Measurements from ENCODE around the gene HOXB8.

HOXB8 gene

DNA sequence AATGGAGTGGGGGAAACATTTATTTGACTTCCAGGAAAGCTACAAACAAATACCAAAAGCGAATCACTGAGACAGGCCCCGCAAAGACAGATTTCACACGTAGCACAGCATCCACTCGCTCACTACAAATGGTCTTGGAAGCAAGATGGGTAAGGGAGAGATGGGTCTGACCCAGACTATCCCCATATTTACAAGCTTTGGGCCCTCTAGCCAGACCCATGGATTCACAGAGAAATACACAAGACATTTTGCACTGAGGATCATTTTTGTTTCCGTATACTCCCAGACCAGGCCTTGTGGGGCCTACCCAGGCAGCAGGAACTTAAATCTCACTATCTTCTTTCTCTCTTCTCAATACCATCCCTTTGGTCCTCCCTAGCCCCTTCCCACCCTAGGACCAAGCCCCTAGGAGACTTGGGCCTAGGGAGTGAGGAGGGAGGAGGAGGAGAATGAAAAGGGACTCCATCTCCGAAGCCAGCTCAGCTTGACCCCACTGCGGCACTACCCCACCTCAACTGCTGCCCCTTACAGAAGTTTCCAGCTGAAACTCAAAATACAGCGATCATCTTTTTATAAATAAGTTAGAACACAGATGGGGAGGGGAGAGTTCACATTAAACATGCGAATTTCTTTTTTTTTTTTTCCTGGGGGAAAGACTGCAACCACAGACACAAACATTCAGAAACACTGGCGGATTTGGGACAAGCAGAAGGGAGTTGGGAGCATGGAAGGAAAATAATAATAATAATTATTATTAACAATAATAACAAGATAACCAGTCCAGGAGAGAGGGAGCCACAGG is 23.6 kb downstream of the HOXB8 start:
- H3K9me3 ChIP-seq (ENCODE audit: low read length) = no peaks in the 10 kb centered on the region
- TF ChIP-seq EZH2 (IDR thresholded peaks at IDR 0.05; ENCODE audit: borderline replicate concordance, low read length) = no peak
- TF ChIP-seq, protein P1, sequence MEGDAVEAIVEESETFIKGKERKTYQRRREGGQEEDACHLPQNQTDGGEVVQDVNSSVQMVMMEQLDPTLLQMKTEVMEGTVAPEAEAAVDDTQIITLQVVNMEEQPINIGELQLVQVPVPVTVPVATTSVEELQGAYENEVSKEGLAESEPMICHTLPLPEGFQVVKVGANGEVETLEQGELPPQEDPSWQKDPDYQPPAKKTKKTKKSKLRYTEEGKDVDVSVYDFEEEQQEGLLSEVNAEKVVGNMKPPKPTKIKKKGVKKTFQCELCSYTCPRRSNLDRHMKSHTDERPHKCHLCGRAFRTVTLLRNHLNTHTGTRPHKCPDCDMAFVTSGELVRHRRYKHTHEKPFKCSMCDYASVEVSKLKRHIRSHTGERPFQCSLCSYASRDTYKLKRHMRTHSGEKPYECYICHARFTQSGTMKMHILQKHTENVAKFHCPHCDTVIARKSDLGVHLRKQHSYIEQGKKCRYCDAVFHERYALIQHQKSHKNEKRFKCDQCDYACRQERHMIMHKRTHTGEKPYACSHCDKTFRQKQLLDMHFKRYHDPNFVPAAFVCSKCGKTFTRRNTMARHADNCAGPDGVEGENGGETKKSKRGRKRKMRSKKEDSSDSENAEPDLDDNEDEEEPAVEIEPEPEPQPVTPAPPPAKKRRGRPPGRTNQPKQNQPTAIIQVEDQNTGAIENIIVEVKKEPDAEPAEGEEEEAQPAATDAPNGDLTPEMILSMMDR (IDR thresholded peaks at IDR 0.05; ENCODE audit: low read length) = no peak
- H3K4me1 ChIP-seq (ENCODE audit: insufficient read depth, low read length, severe bottlenecking) = no peaks in the 10 kb centered on the region
- H4K20me1 ChIP-seq (ENCODE audit: insufficient read depth, low read length) = no peaks in the 10 kb centered on the region
- no peaks in the 10 kb centered on the region for H3K36me3 ChIP-seq (ENCODE audit: insufficient read depth, low read length)
- no peak overlapping the region for H3K9ac ChIP-seq (ENCODE audit: low read length)
- no peaks in the 10 kb centered on the region for H3K27me3 ChIP-seq (ENCODE audit: insufficient read depth, low read length)
- no peak overlapping the region for H2AFZ ChIP-seq (ENCODE audit: low read length)
- no peak overlapping the region for H3K27ac ChIP-seq (ENCODE audit: low read depth, low read length, poor library complexity, severe bottlenecking)
- no peak overlapping the region for H3K4me3 ChIP-seq (ENCODE audit: low read depth, low read length, poor library complexity, severe bottlenecking)
- H3K79me2 ChIP-seq (ENCODE audit: insufficient read depth, low read length) = no peaks in the 10 kb centered on the region
- H3F3A ChIP-seq (ENCODE audit: insufficient read depth, low read length) = no peaks in the 10 kb centered on the region
- H3K4me2 ChIP-seq (ENCODE audit: low read length) = no peak overlapping the region
- H3K9me2 ChIP-seq (ENCODE audit: low read depth, low read length) = no peaks in the 10 kb centered on the region

DNA sequence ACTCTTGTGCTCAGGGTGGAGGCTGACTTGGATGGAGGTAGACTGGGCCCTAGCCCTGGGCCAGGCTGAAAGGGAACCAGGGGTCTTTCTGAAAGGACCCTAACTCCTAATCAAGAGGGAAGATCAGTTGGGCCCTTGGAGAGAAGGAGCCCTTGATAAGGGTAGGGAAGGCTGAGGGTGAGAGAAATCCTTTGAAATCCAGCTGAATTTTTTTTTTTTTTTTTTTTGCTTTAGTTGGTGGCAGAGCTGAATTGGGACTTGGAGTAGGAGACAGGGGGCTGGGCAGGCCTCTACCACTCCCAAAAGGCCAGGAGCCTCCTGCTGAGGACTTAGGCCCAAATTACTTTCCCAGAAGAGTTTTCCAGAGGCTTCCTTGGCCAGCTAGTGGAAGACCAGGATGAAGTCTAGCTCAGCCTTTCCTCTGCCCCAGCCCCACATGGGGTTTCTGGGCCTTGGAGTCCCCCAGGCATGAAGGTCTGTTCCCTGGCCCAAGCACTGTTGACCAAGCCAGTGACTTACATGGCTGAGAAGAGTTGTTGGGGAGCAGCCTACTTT is 24.4 kb downstream of the HOXB8 start:
- Histone ChIP-seq H3K27ac (ENCODE audit: low read depth, low read length, poor library complexity, severe bottlenecking) (no peak overlapping the region), H3K36me3 (ENCODE audit: insufficient read depth, low read length) (no peaks in the 10 kb centered on the region), H3K4me1 (ENCODE audit: insufficient read depth, low read length, severe bottlenecking) (peaks cover 4% of the 10 kb centered on the region), H3K27me3 (ENCODE audit: insufficient read depth, low read length) (no peaks in the 10 kb centered on the region), H3K9ac (ENCODE audit: low read length) (no peak overlapping the region), H4K20me1 (ENCODE audit: insufficient read depth, low read length) (no peaks in the 10 kb centered on the region), H2AFZ (ENCODE audit: low read length) (no peak overlapping the region), H3K4me3 (ENCODE audit: low read depth, low read length, poor library complexity, severe bottlenecking) (no peak overlapping the region), H3F3A (ENCODE audit: insufficient read depth, low read length) (no peaks in the 10 kb centered on the region), H3K9me2 (ENCODE audit: low read depth, low read length) (no peaks in the 10 kb centered on the region), H3K9me3 (ENCODE audit: low read length) (no peaks in the 10 kb centered on the region), H3K79me2 (ENCODE audit: insufficient read depth, low read length) (no peaks in the 10 kb centered on the region), H3K4me2 (ENCODE audit: low read length) (no peak overlapping the region)
- TF ChIP-seq, protein P1 (IDR thresholded peaks at IDR 0.05; ENCODE audit: low read length) = no peak
- TF ChIP-seq EZH2 (IDR thresholded peaks at IDR 0.05; ENCODE audit: borderline replicate concordance, low read length) = no peak

- no peak within 1 kb of the TSS for H3K4me3 ChIP-seq (ENCODE audit: low read depth, low read length, poor library complexity, severe bottlenecking)
- TF ChIP-seq, protein P1 (IDR thresholded peaks at IDR 0.05; ENCODE audit: low read length) = no peak
- no peak for TF ChIP-seq EZH2 (IDR thresholded peaks at IDR 0.05; ENCODE audit: borderline replicate concordance, low read length)
- H3K4me1 ChIP-seq (ENCODE audit: insufficient read depth, low read length, severe bottlenecking) = peaks cover 7% of the 10 kb centered on the region
- no peaks in the 10 kb centered on the region for H3K9me2 ChIP-seq (ENCODE audit: low read depth, low read length)
- H3K9me3 ChIP-seq (ENCODE audit: low read length) = no peaks in the 10 kb centered on the region
- no peaks in the 10 kb centered on the region for H4K20me1 ChIP-seq (ENCODE audit: insufficient read depth, low read length)
- H3F3A ChIP-seq (ENCODE audit: insufficient read depth, low read length) = no peaks in the 10 kb centered on the region
- H3K4me2 ChIP-seq (ENCODE audit: low read length) = no peak within 1 kb of the TSS
- no peaks in the 10 kb centered on the region for H3K27me3 ChIP-seq (ENCODE audit: insufficient read depth, low read length)
- H3K79me2 ChIP-seq (ENCODE audit: insufficient read depth, low read length) = no peaks in the 10 kb centered on the region
- H3K36me3 ChIP-seq (ENCODE audit: insufficient read depth, low read length) = no peaks in the 10 kb centered on the region
- no peak within 1 kb of the TSS for H3K27ac ChIP-seq (ENCODE audit: low read depth, low read length, poor library complexity, severe bottlenecking)
- H2AFZ ChIP-seq (ENCODE audit: low read length) = no peak within 1 kb of the TSS
- no peak within 1 kb of the TSS for H3K9ac ChIP-seq (ENCODE audit: low read length)
Observed at GRCh38 chr17:48589831-48590606, 25.1 kb downstream of the HOXB8 start, which contains the start of gene HOXB3. Gene HOXB3, minus strand, starts transcription at chr17:48590241. Its CDS starts 37,767 bp downstream, at chr17:48552474.

All from OCI-LY1 (cell line).